IMR-90 (cell line): ENCODE measurements around the gene FOXO1. TPM values are rescaled to one million over a fixed set of nuclear protein-coding genes. Genes with fewer than 3 reads are reported as not detected.

Source experiments
- ATAC-seq: fragments of 200-7000 bp; cut with Tn5 transposase; 2 replicates; pipeline ENCODE4 v1.9.1; 2020; ENCODE audit warnings: low read depth, mild to moderate bottlenecking, moderate library complexity
- BruUV-seq: library from RNA; stranded (reverse); fragments of 400-500 nt; replicated peaks from 2 replicates; lab custom pipeline; 2021; lab: Mats Ljungman, UMichigan
- CTCF ChIA-PET: fragments of 300-600 bp; formaldehyde crosslinking; extraction: SDS; loops from one replicate; lab custom pipeline; 2021; ENCODE audit warnings: antibody characterized with exemption; lab: Yijun Ruan, JAX
- POLR2A ChIA-PET: fragments of 300-600 bp; sonication (Branson Sonifier 250); formaldehyde crosslinking; loops from one replicate; lab custom pipeline; 2022; ENCODE audit warnings: antibody characterized with exemption; ENCODE audit not compliant: unreplicated experiment; lab: Charles Lee
- DNase-seq: peaks from one replicate; pipeline ENCODE4 v3.0.0; 2013
- H2AFZ ChIP-seq: replicated peaks from 2 replicates; pipeline ENCODE3; 2013; ENCODE audit warnings: low read length, mild to moderate bottlenecking; ENCODE audit not compliant: poor library complexity
- H2AK5ac ChIP-seq: 2 replicates; pipeline ENCODE4 v1.6.1; 2013; ENCODE audit warnings: low read depth, low read length, inconsistent platforms
- H2AK9ac ChIP-seq: replicated peaks from 2 replicates; pipeline ENCODE3; 2013; ENCODE audit warnings: mild to moderate bottlenecking, low read depth, low read length, moderate library complexity; ENCODE audit not compliant: poor library complexity
- H2BK120ac ChIP-seq: 2 replicates; pipeline ENCODE4 v1.6.1; 2013; ENCODE audit warnings: low read depth, low read length, inconsistent platforms
- H2BK15ac ChIP-seq: 3 replicates; pipeline ENCODE4 v1.6.1; 2013; ENCODE audit warnings: low read depth, low read length, inconsistent platforms
- H2BK20ac ChIP-seq: 2 replicates; pipeline ENCODE4 v1.6.1; 2013; ENCODE audit warnings: low read depth, mild to moderate bottlenecking, inconsistent platforms, low read length, moderate library complexity
- H2BK5ac ChIP-seq: 2 replicates; pipeline ENCODE4 v1.6.1; 2013; ENCODE audit warnings: mild to moderate bottlenecking, low read depth, low read length, inconsistent platforms; ENCODE audit not compliant: poor library complexity, severe bottlenecking
- H3K14ac ChIP-seq: replicated peaks from 2 replicates; pipeline ENCODE4 v1.6.1; 2013; ENCODE audit warnings: low read depth, low read length, inconsistent platforms
- H3K18ac ChIP-seq: 2 replicates; pipeline ENCODE4 v1.6.1; 2013; ENCODE audit warnings: low read depth, low read length, control low read depth
- H3K23ac ChIP-seq: 2 replicates; pipeline ENCODE4 v1.6.1; 2013; ENCODE audit warnings: low read depth, low read length, inconsistent platforms
- H3K27ac ChIP-seq: 2 replicates; pipeline ENCODE4 v1.5.1; 2013; ENCODE audit warnings: mild to moderate bottlenecking, control low read depth, low read length; ENCODE audit not compliant: insufficient read depth
- H3K27me3 ChIP-seq: 2 replicates; pipeline ENCODE4 v1.6.1; 2013; ENCODE audit warnings: low read length; ENCODE audit not compliant: control insufficient read depth, insufficient read depth
- H3K36me3 ChIP-seq: 2 replicates; pipeline ENCODE4 v1.6.1; 2013; ENCODE audit warnings: low read length, mixed read lengths; ENCODE audit not compliant: control insufficient read depth, insufficient read depth
- H3K4ac ChIP-seq: 2 replicates; pipeline ENCODE4 v1.6.1; 2013; ENCODE audit warnings: low read depth, low read length, inconsistent platforms
- H3K4me1 ChIP-seq: 2 replicates; pipeline ENCODE4 v1.6.1; 2013; ENCODE audit warnings: low read length, mixed read lengths; ENCODE audit not compliant: control insufficient read depth, insufficient read depth
- H3K4me2 ChIP-seq: 2 replicates; pipeline ENCODE4 v1.6.1; 2013; ENCODE audit warnings: low read depth, mild to moderate bottlenecking, control low read depth, low read length, moderate library complexity
- H3K4me3 ChIP-seq: 2 replicates; pipeline ENCODE4 v1.5.1; 2013; ENCODE audit warnings: low read depth, mild to moderate bottlenecking, control low read depth, low read length, moderate library complexity; ENCODE audit not compliant: insufficient read depth
- H3K56ac ChIP-seq: 2 replicates; pipeline ENCODE4 v1.6.1; 2013; ENCODE audit warnings: low read length, inconsistent platforms; ENCODE audit not compliant: insufficient read depth; ENCODE audit errors: extremely low read depth
- H3K79me1 ChIP-seq, 2 experiments: 2 replicates each; pipeline ENCODE4 v1.6.1; 2013; ENCODE audit warnings: low read length in 2 of 2, inconsistent platforms in 1 of 2, low read depth in 1 of 2
- H3K9ac ChIP-seq: 2 replicates; pipeline ENCODE4 v1.6.1; 2013; ENCODE audit warnings: low read depth, low read length, control low read depth
- H3K9me1 ChIP-seq: 2 replicates; pipeline ENCODE4 v1.6.1; 2013; ENCODE audit warnings: low read length, inconsistent platforms; ENCODE audit not compliant: insufficient read depth
- H3K9me3 ChIP-seq: 2 replicates; pipeline ENCODE4 v1.6.1; 2013; ENCODE audit warnings: low read length; ENCODE audit not compliant: control insufficient read depth, insufficient read depth
- H4K20me1 ChIP-seq: 2 replicates; pipeline ENCODE4 v1.6.1; 2013; ENCODE audit warnings: low read length, inconsistent platforms; ENCODE audit not compliant: insufficient read depth
- H4K5ac ChIP-seq: 2 replicates; pipeline ENCODE4 v1.6.1; 2013; ENCODE audit warnings: mild to moderate bottlenecking, low read depth, low read length, control low read depth
- H4K8ac ChIP-seq, 2 experiments: 2 replicates each; pipeline ENCODE4 v1.6.1; 2013; ENCODE audit warnings: low read depth in 2 of 2, low read length in 2 of 2, control low read depth in 1 of 2, inconsistent platforms in 1 of 2
- H4K91ac ChIP-seq: 2 replicates; pipeline ENCODE4 v1.6.1; 2013; ENCODE audit warnings: low read depth, low read length, inconsistent platforms; ENCODE audit not compliant: insufficient read depth
- BHLHE40 ChIP-seq: fragments of 150-350 bp; IDR thresholded peaks from 2 replicates; pipeline ENCODE4 v1.6.1; 2016; ENCODE audit warnings: mild to moderate bottlenecking, low read depth, low read length
- CEBPB ChIP-seq: IDR thresholded peaks from 2 replicates; pipeline ENCODE4 v1.6.1; 2012; ENCODE audit warnings: low read depth, low read length, improper control_type of control experiment
- CHD1 ChIP-seq: IDR thresholded peaks from 2 replicates; pipeline ENCODE4 v1.6.1; 2012; ENCODE audit warnings: low read depth, low read length, improper control_type of control experiment
- MAFK ChIP-seq: IDR thresholded peaks from 2 replicates; pipeline ENCODE4 v1.6.1; 2012; ENCODE audit warnings: low read depth, low read length, improper control_type of control experiment
- MXI1 ChIP-seq: IDR thresholded peaks from 2 replicates; pipeline ENCODE4 v1.6.1; 2012; ENCODE audit warnings: low read depth, mild to moderate bottlenecking, low read length, moderate library complexity, borderline replicate concordance
- POLR2A ChIP-seq: IDR thresholded peaks from 2 replicates; pipeline ENCODE4 v1.6.1; 2012; ENCODE audit warnings: mild to moderate bottlenecking, low read depth, low read length
- RFX5 ChIP-seq: IDR thresholded peaks from 2 replicates; pipeline ENCODE4 v1.8.0; 2012; ENCODE audit warnings: low read depth, mild to moderate bottlenecking, low read length, moderate library complexity
- WGBS, 2 experiments: methylation state at CpG; one replicate each; pipeline versions ENCODE4 v1.1.5 to v1.1.7; 2013; ENCODE audit warnings: missing lambda C conversion rate in 2 of 2; ENCODE audit not compliant: insufficient read length in 1 of 2; ENCODE audit errors: extremely low coverage in 2 of 2; 5-methylcytosine and 5-hydroxymethylcytosine counted together
- dilution Hi-C: fragments of 300-500 bp; cut with HindIII; formaldehyde crosslinking; loops from one replicate; pipeline ENCODE4 v1.14.3; 2018; ENCODE audit warnings: low sequenced_read_pairs; ENCODE audit not compliant: unreplicated experiment
- in situ Hi-C: fragments of 300-500 bp; cut with MboI; formaldehyde crosslinking; loops from 3 replicates; pipeline ENCODE4 v1.14.3; 2019; ENCODE audit warnings: low sequenced_read_pairs, inconsistent platforms, mixed read lengths
- intact Hi-C: fragments of 100-400 bp; cut with micrococcal nuclease; formaldehyde crosslinking; loops from 2 replicates; pipeline ENCODE4 v1.10.0; 2022
- polyA plus RNA-seq, 3 experiments: library from polyadenylated mRNA; depleted of rRNA; stranded (reverse); fragments of >200 nt; gene quantifications; 2 replicates each; pipeline ENCODE4 v1.2.3, GENCODE V29; 2012; ENCODE audit warnings: low replicate concordance in 1 of 3
- total RNA-seq: library from RNA; depleted of rRNA; stranded (reverse); fragments of >200 nt; gene quantifications from 2 replicates; pipeline ENCODE4 v1.2.3, GENCODE V29; 2012
- TF ChIP-seq, protein P1 (sequence below): fragments of 150-350 bp; IDR thresholded peaks from 2 replicates; pipeline ENCODE4 v1.6.1; 2016; ENCODE audit warnings: low read depth, mild to moderate bottlenecking, low read length, moderate library complexity, borderline replicate concordance
- TF ChIP-seq, protein P2 (sequence below): fragments of 150-350 bp; IDR thresholded peaks from 2 replicates; pipeline ENCODE4 v1.6.1; 2017; ENCODE audit warnings: mild to moderate bottlenecking, antibody characterized with exemption, low read length, low read depth

FOXO1 gene
- total and polyA plus RNA-seq, 2 of the 4 experiments (the other 2 are of a cell fraction): 0.12 to 0.18 TPM

DNA sequence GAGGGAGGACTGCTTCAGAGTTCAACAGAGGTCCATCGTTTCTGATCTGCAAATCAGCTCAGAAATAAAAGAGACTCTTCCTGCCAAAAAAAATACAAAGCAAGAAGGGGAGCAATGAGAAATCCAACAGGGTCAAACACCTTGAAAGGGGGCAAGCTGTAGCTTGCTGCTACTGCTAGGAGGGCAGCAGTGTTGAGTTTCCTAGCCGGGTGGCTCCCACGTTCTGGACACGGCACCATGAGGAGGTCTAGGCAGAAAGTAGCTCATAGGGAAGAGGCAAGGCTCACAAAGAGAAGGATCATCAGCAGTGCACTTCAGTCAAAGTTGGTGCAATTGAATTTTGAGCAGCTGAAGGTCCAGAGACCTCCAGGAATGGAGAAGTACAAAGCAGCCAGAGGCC is 75.3 kb downstream of the FOXO1 start:
- in situ Hi-C loops (no loop called here), dilution Hi-C loops (no loop called here), intact Hi-C loops (no loop called here)
- no TSS peak for BruUV-seq
- no peaks in the 10 kb centered on the region for H3K79me1 ChIP-seq
- no peak overlapping the region for H2BK120ac ChIP-seq
- 43% methylated on average over 2 of the region's 4 CpGs; no CpG with 5 or more reads in 1 of the 2 experiments for WGBS, 2 experiments
- H3K27ac ChIP-seq: no peak overlapping the region
- H4K8ac ChIP-seq: no peak overlapping the region
- no peak overlapping the region for H2BK15ac ChIP-seq
- H3K4me2 ChIP-seq: no peak overlapping the region
- no peaks in the 10 kb centered on the region for H3K9me3 ChIP-seq
- H2AFZ ChIP-seq: no peak overlapping the region
- ATAC-seq (no peak), DNase-seq (no peak)
- no peak overlapping the region for H3K4ac ChIP-seq
- TF ChIP-seq MXI1: no peak
- TF ChIP-seq POLR2A: no peak
- TF ChIP-seq, protein P1, sequence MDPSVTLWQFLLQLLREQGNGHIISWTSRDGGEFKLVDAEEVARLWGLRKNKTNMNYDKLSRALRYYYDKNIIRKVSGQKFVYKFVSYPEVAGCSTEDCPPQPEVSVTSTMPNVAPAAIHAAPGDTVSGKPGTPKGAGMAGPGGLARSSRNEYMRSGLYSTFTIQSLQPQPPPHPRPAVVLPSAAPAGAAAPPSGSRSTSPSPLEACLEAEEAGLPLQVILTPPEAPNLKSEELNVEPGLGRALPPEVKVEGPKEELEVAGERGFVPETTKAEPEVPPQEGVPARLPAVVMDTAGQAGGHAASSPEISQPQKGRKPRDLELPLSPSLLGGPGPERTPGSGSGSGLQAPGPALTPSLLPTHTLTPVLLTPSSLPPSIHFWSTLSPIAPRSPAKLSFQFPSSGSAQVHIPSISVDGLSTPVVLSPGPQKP: no peak
- no peak for TF ChIP-seq CHD1
- TF ChIP-seq RFX5: no peak
- TF ChIP-seq, protein P2, sequence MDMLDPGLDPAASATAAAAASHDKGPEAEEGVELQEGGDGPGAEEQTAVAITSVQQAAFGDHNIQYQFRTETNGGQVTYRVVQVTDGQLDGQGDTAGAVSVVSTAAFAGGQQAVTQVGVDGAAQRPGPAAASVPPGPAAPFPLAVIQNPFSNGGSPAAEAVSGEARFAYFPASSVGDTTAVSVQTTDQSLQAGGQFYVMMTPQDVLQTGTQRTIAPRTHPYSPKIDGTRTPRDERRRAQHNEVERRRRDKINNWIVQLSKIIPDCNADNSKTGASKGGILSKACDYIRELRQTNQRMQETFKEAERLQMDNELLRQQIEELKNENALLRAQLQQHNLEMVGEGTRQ: no peak
- TF ChIP-seq CEBPB: no peak
- TF ChIP-seq MAFK: no peak
- TF ChIP-seq BHLHE40: no peak
- CTCF ChIA-PET: no interaction called here
- H3K27me3 ChIP-seq: no peaks in the 10 kb centered on the region
- no peak overlapping the region for H4K5ac ChIP-seq
- H3K36me3 ChIP-seq: no peaks in the 10 kb centered on the region
- H2AK5ac ChIP-seq: no peak overlapping the region
- no peak overlapping the region for H3K56ac ChIP-seq
- no peaks in the 10 kb centered on the region for H4K20me1 ChIP-seq
- POLR2A ChIA-PET: no interaction called here
- H3K14ac ChIP-seq: no peak overlapping the region
- no peak overlapping the region for H4K91ac ChIP-seq
- no peak overlapping the region for H3K4me3 ChIP-seq
- no peaks in the 10 kb centered on the region for H3K4me1 ChIP-seq
- no peak overlapping the region for H3K9ac ChIP-seq
- H2BK5ac ChIP-seq: no peak overlapping the region
- no peaks in the 10 kb centered on the region for H3K9me1 ChIP-seq
- H2BK20ac ChIP-seq: no peak overlapping the region
- no peak overlapping the region for H2AK9ac ChIP-seq
- no peak overlapping the region for H3K23ac ChIP-seq
- H3K18ac ChIP-seq: no peak overlapping the region
